Activated CD8-positive, alpha-beta T cell treated with anti-CD3 and anti-CD28 coated beads for 36 hours (primary cell): ENCODE results near the gene SARNP. TPM values are rescaled to one million over a fixed set of nuclear protein-coding genes. Genes with fewer than 3 reads are reported as not detected.

Experiments used
- ATAC-seq: fragments of 200-7000 bp; cut with Tn5 transposase; one replicate; pipeline ENCODE4 v1.10.0; 2021; ENCODE audit warnings: mild to moderate bottlenecking, moderate library complexity
- CTCF ChIA-PET: fragments of 350-600 bp; sonication (Branson Sonifier 250); formaldehyde crosslinking; loops from one replicate; lab custom pipeline; 2021; ENCODE audit warnings: antibody characterized with exemption; lab: Charles Lee
- POLR2A ChIA-PET: fragments of 350-600 bp; sonication (Branson Sonifier 250); formaldehyde crosslinking; loops from one replicate; lab custom pipeline; 2021; ENCODE audit warnings: antibody characterized with exemption; lab: Charles Lee
- DNase-seq: peaks from one replicate; pipeline ENCODE4 v3.0.0-alpha.2; 2020
- H3K27ac Mint-ChIP-seq: one replicate; pipeline ENCODE4 v1.8.0; 2021; ENCODE audit warnings: mild to moderate bottlenecking, mixed read lengths
- H3K27me3 Mint-ChIP-seq: one replicate; pipeline ENCODE4 v1.8.0; 2021; ENCODE audit warnings: mixed read lengths
- H3K36me3 Mint-ChIP-seq: one replicate; pipeline ENCODE4 v1.8.0; 2021; ENCODE audit warnings: low read depth, mixed read lengths
- H3K4me1 Mint-ChIP-seq: one replicate; pipeline ENCODE4 v1.8.0; 2021; ENCODE audit warnings: low read depth, mixed read lengths
- H3K4me3 Mint-ChIP-seq: one replicate; pipeline ENCODE4 v1.8.0; 2021; ENCODE audit warnings: mild to moderate bottlenecking, moderate library complexity, mixed read lengths
- H3K9me3 Mint-ChIP-seq: one replicate; pipeline ENCODE4 v1.8.0; 2021; ENCODE audit warnings: mixed read lengths
- CTCF ChIP-seq: fragments of 200-600 bp; IDR thresholded peaks from one replicate; pipeline ENCODE4 v1.8.0; 2022; ENCODE audit warnings: antibody characterized with exemption, mild to moderate bottlenecking
- intact Hi-C: fragments of 100-400 bp; cut with micrococcal nuclease; formaldehyde crosslinking; loops from one replicate; pipeline ENCODE4 v1.10.0; 2022
- total RNA-seq, 2 experiments: library from RNA; stranded (reverse); gene quantifications; one replicate each; pipeline ENCODE4 v1.2.3, GENCODE V29; 2021

Gene SARNP
- total RNA-seq, 2 experiments from 2014 or later = 93.9 to 94.0 TPM

- intact Hi-C loops = no loop called here
These were observed 44.3 kb upstream of the SARNP start for GRCh38 chr12:55861871-55862270.

DNA sequence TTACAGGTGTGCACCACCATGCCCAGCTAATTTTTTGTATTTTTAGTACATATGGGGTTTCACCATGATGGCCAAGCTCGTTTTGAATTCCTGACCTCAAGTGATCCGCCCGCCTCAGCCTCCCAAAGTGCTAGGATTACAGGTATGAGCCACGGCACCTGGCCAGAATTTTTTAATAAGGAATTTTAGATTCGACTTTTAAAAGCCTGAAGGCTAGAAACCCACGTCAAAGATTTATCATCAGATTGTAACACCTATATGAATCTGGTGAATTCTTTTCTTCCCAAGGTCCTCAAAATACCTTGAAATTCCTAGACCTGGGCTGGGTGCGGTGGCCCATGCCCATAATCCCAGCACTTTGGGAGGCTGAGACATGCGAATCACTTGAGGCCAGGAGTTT, 43.9 kb upstream of the SARNP start:
- Mint-ChIP-seq H3K4me1 (no peaks in the 10 kb centered on the region), H3K4me3 (no peak overlapping the region), H3K36me3 (peaks cover 2% of the 10 kb centered on the region), H3K9me3 (peaks cover 3% of the 10 kb centered on the region), H3K27ac (no peak overlapping the region), H3K27me3 (no peaks in the 10 kb centered on the region)
- ATAC-seq (no peak), DNase-seq (no peak)
- CTCF ChIA-PET = no interaction called here
- intact Hi-C loops = no loop called here
- POLR2A ChIA-PET = no interaction called here
- TF ChIP-seq CTCF = no peak

More at GRCh38 chr12:55861871-55862270, 44.3 kb upstream of the SARNP start:
- CTCF ChIA-PET = no interaction called here
- Mint-ChIP-seq H3K36me3 (peaks cover 2% of the 10 kb centered on the region), H3K9me3 (peaks cover 3% of the 10 kb centered on the region), H3K4me1 (no peaks in the 10 kb centered on the region), H3K27ac (no peak overlapping the region), H3K4me3 (no peak overlapping the region), H3K27me3 (no peaks in the 10 kb centered on the region)
- ATAC-seq (no peak), DNase-seq (no peak)
- no peak for TF ChIP-seq CTCF
- POLR2A ChIA-PET = no interaction called here

GRCh38 chr12:55852740-55853139, 35.2 kb upstream of the SARNP start:
- intact Hi-C loops = no loop called here
- H3K9me3 Mint-ChIP-seq = no peaks in the 10 kb centered on the region

DNA sequence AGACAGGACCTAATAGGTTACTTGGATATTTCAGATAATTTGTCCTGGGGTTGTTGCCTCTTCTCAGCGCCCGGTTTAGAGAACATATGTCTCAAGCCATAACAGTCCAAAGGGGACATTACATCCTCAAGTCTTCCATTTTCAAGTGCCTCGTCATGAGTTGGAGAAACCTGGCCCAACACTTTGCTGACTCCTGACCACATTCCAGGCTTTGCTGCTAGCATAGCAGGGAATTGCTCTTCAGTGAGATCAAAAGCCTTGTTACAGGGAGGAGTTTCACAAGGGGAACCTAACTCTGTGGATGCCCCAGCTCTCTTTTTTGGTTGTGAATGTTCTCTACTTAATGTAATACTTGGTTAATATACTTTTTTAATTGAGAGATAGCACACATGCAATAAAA, 33.4 kb upstream of the SARNP start:
- POLR2A ChIA-PET = interaction anchor here (0.9 kb wide), 1 partner anchor 16 kb away, joined by 3 read pairs; no protein-coding TSS in a partner anchor
- H3K27ac Mint-ChIP-seq = no peak overlapping the region
- DNase-seq (no peak), ATAC-seq (no peak)
- no peak for TF ChIP-seq CTCF
- CTCF ChIA-PET = interaction anchor here (1.0 kb wide), 1 partner anchor 96 kb away, joined by 3 read pairs; no protein-coding TSS in a partner anchor
- no peaks in the 10 kb centered on the region for H3K27me3 Mint-ChIP-seq
- intact Hi-C loops = no loop called here
- H3K36me3 Mint-ChIP-seq = no peaks in the 10 kb centered on the region
- H3K4me1 Mint-ChIP-seq = peaks cover 16% of the 10 kb centered on the region
- no peaks in the 10 kb centered on the region for H3K9me3 Mint-ChIP-seq
- no peak overlapping the region for H3K4me3 Mint-ChIP-seq

More at GRCh38 chr12:55852740-55853139, 35.2 kb upstream of the SARNP start:
- ATAC-seq = no peak
- no peaks in the 10 kb centered on the region for H3K36me3 Mint-ChIP-seq
- no peak overlapping the region for H3K27ac Mint-ChIP-seq
- H3K4me3 Mint-ChIP-seq = no peak overlapping the region
- DNase-seq = no peak
- peaks cover 7% of the 10 kb centered on the region for H3K4me1 Mint-ChIP-seq
- CTCF ChIA-PET = interaction anchor here (0.6 to 1.1 kb wide), 2 partner anchors 18 to 87 kb away, joined by 3 to 4 read pairs; no protein-coding TSS in a partner anchor
- TF ChIP-seq CTCF = no peak
- POLR2A ChIA-PET = no interaction called here
- no peaks in the 10 kb centered on the region for H3K27me3 Mint-ChIP-seq

DNA sequence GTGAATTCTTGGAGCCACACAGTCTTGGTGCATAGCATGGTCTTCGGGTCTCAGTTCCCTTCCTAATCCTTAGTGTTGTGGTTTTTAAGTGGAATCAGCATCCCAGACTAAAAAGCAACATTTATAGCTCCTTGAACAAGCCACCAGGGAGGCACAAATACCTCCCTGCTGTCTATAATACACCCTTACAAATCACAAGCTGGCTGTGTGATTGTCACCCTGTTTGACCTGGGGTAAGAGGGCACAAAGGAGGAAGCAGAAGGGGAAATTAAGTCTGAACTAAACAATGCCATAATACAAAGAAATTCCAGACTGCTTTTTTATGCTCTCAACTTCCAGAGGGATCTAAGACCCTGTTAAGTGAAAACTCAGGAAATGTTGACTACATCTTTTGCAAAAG, 32.9 kb upstream of the SARNP start:
- TF ChIP-seq CTCF = no peak
- intact Hi-C loops = no loop called here
- no peak overlapping the region for H3K4me3 Mint-ChIP-seq
- peaks cover 16% of the 10 kb centered on the region for H3K4me1 Mint-ChIP-seq
- H3K9me3 Mint-ChIP-seq = no peaks in the 10 kb centered on the region
- H3K36me3 Mint-ChIP-seq = no peaks in the 10 kb centered on the region
- ATAC-seq (no peak), DNase-seq (no peak)
- CTCF ChIA-PET = interaction anchor here (0.6 to 1.0 kb wide), 2 partner anchors 52 to 95 kb away, joined by 3 read pairs; no protein-coding TSS in a partner anchor
- H3K27me3 Mint-ChIP-seq = no peaks in the 10 kb centered on the region
- H3K27ac Mint-ChIP-seq = no peak overlapping the region
- POLR2A ChIA-PET = interaction anchor here (0.9 kb wide), 1 partner anchor 17 kb away, joined by 3 read pairs; no protein-coding TSS in a partner anchor
